ENCODE results near the gene XPR1.

- TF ChIP-seq CTCF (IDR thresholded peaks at IDR 0.05) (no peak), POLR2A (IDR thresholded peaks at IDR 0.05) (no peak)
These were observed 5.1 kb upstream of the XPR1 start for GRCh38 chr1:180626711-180627110.

Measured in uterus (tissue), 2 donors.